Lower leg skin (tissue), 3 donors: ENCODE results near the gene SPATA2L.

Experiments
- CTCF ChIP-seq, 3 donors: fragments of 450-650 bp; IDR thresholded peaks; one replicate each; pipeline ENCODE4 v1.5.1; 2016; ENCODE audit warnings: antibody characterized with exemption in 3 of 3, mild to moderate bottlenecking in 3 of 3, moderate library complexity in 2 of 3
- POLR2A ChIP-seq, 2 donors: fragments of 450-650 bp; IDR thresholded peaks; one replicate each; pipeline ENCODE4 v1.6.1; 2016 to 2017; ENCODE audit warnings: antibody characterized with exemption in 2 of 2, mild to moderate bottlenecking in 1 of 2, moderate library complexity in 1 of 2

GRCh38 chr16:89729293-89729692 lies 27.8 kb upstream of the SPATA2L start:
- TF ChIP-seq CTCF (IDR thresholded peaks at IDR 0.05) (no peak), POLR2A (IDR thresholded peaks at IDR 0.05) (no peak)
